Erythroblast (primary cell): ENCODE measurements around the gene GAS2.

Experiments
- GATA1 ChIP-seq: IDR thresholded peaks from 2 replicates; pipeline ENCODE4 v1.6.1; 2011; ENCODE audit warnings: low read depth, mild to moderate bottlenecking, control low read depth, low read length, moderate library complexity
- POLR2A ChIP-seq: IDR thresholded peaks from 2 replicates; pipeline ENCODE4 v1.6.1; 2011; ENCODE audit warnings: mild to moderate bottlenecking, low read length

GRCh38 chr11:22778642-22779041, 112.2 kb downstream of the GAS2 start:
- TF ChIP-seq POLR2A (no peak), GATA1 (no peak)
